Bone marrow (tissue), 2 donors: ENCODE data around the gene TLL2.
A peak's percentile ranks its signal among the peaks of the same experiment; 100 is the strongest.

ENCODE experiments used
- DNase-seq, 2 donors: peaks; one replicate each; lab custom pipeline; 2025; lab: John Stamatoyannopoulos, UW

TLL2 gene

GRCh38 chr10:96358851-96359540 is 154.7 kb downstream of the TLL2 start, which contains the start of gene OPALIN:
Gene OPALIN, minus strand, starts transcription at chr10:96359002. Its CDS starts 106 bp downstream, at chr10:96358896.
- DNase-seq, result no peak

DNA sequence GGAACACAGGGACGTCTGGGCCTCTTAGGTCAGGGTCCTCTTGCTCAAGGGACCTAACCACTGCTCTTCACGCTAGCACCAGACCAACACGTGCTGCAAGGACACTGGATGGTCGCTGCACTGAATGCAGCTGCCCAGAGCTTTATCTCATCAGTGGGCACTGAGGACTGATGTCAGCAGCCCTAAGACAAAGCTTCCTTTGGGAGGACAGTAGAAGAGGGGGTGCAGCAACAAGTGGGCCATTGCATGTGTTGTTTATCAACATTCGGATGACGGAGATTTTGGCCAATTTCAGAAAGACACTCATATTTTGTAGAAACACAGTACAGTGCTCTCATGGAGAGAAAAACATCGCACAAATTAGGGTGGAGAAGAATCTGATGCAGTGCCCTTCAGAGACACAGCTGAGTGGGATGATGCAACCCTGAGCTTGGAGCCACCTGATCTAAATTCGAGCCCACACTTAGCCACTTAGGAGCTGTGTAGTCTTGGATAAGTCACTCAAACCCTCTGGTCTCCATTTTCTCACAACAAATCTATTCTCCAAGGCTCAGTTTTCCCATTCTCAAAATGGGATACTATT is 156.6 kb downstream of the TLL2 start:
- no peak for DNase-seq

DNA sequence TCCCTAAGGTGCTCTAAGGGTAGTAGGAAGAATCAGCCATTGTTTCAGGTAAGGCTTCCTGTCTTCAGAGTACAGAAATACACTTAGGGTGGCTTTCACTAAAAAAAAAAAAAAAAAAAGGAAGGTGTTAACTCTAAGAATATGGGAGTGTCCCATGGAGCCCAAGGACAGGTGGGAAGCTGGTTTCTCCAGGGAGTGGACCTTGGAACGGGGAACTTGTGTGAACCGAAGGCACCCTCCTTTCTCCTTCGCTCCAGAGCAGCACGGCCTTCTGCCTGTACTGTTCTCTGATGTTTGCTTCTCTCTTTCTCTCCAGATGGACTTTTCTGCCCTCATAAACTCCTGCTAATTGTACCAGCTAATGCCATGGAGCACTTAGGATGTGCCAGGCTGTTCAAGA is 161.1 kb downstream of the TLL2 start:
- DNase-seq, result no peak

GRCh38 chr10:96352027-96352426 is 161.7 kb downstream of the TLL2 start:
- DNase-seq, result no peak

DNA sequence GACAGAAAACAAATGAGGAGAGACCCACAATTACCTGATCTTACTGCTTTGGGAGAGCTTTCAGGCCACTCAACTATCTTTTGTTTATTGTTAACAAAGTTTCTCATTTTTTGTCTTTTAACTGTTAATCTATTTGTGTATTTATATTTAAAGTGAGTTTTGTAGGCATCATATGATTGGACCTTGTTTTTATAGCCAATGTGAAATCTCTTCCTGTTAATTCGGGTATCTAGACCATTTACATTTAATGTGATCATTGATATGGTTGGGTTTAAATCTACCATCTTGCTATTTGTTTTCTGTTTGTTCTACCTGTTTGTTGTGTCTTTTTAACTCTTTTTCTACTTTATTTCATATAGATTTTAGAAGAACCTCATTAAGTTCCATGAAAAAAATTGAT is 167.4 kb downstream of the TLL2 start:
- DNase-seq, result no peak

- peak in 1 of 2 donors; percentile 2 for DNase-seq
These were observed 168.5 kb downstream of the TLL2 start for GRCh38 chr10:96345222-96345621.

GRCh38 chr10:96344178-96344577 is 169.5 kb downstream of the TLL2 start:
- DNase-seq, result no peak

GRCh38 chr10:96342402-96342801 is 171.3 kb downstream of the TLL2 start:
- DNase-seq, result no peak

GRCh38 chr10:96341219-96342182 is 172.2 kb downstream of the TLL2 start:
- DNase-seq, result no peak

- DNase-seq, result peak in 1 of 2 donors; percentile 65
These were observed 173.5 kb downstream of the TLL2 start for GRCh38 chr10:96339956-96340904.

- no peak for DNase-seq
These were observed 174.3 kb downstream of the TLL2 start for GRCh38 chr10:96339383-96339782.

DNA sequence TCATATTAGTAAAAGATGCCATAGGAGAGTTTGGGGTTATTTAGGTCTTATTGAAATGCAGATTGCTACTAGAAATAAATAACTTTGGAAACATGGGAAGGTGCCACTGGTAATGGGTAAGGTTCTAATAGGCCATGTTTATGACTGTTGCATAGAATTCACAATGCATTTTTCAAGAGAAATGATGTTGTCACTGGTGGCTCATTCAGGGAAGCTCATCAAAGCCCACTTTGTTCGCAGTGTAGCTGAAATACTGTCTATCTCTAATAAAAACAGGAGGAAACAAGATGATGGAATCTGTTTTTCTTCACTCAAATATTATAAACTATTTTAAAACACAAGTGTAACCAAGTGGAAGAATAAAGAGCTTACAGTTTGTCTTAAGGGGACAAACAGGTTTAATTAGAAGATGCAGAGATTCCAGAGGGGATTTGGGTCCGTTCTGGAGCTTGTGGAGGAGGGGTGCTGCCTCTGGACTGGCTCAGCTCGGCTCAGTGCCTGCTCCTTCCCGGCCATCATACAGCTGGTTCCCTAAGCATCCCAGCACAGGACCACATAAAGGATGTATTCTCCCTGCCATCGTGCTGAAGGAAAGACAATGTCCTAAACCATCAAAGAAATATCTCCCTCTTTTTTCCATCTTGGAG is 175.3 kb downstream of the TLL2 start:
- no peak for DNase-seq

DNA sequence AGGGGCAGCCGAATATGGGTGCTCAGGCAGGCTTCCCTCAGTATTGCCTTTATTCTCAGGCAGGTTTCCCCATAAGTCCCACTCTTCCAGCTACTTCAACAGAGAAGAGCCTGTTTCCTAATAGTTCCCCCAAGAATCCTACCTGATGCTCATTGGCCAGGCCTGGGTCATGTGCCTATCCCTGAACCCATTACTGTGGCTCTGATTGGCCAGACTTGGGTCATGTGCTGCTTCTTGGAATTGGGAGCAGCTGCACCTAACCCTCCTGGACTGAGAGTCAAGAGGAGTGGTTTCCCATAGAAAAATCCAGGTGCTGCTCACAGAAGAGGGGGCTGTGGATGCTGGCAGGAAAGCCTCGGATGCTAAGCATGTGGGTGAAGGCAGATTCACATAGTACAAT is 176.6 kb downstream of the TLL2 start:
- DNase-seq, result no peak

DNA sequence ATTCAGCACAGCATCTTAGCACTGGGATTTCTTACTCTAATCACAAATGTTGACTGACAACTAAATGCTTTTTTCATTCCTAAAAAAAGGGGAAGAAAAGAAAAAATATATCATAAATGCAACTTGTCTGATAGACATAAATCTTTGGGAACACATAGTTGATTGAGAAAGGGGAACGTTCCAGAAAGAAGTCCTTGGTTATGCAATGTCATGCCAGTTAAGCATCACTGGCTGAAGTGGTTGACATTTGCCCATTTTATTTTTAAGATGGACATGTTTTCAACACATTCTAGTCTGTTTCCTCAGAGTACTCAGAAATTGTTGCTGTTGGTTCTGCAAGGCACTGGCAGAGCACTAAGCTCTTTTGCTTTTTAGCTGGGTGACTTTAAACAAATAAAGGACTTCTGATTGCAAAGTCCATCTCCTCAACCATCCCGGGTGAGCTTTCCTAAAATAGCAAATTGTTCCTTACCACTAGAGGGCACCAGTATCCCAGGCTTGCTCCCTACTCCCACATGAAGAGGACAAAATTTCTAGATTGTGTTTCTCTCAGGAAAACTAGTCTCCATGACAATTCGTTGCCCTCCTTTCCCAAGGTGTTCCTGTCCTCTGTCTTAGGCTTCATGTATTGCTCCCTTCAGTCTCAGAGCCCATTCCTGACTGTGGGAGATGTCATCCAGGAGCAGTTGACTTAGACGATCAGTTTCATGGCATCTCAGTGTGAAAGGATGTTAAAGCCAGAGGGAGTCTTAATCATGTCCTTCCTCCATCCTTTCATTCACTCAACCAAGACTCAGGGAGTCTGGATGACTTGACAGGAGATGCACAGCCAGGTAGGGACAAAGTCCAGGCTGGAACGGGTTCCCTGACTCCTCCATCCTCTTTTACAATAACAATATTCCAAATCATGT is 178.9 kb downstream of the TLL2 start:
- DNase-seq, result peak in 1 of 2 donors; percentile 10

GRCh38 chr10:96333101-96333500 is 180.6 kb downstream of the TLL2 start:
- no peak for DNase-seq

DNA sequence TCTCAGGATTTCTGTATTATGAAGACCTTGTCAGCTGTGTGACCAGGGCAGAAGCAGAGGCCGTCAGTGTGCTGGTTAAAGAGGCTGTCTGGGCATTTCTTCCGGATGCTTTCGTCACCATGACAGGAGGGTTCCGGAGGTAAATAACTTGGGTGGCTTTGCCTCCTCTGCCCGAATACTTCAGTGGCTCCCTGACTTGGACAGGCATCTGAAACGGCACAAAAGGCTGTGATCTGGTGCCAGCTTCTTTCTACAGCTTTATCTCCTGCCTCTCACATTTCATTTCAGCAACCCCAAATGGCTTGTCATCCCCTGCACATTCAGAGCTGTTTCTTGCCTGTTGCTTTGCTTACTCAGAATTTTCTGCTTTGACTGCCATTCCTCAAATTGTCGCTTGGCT is 186.3 kb downstream of the TLL2 start:
- no peak for DNase-seq

DNA sequence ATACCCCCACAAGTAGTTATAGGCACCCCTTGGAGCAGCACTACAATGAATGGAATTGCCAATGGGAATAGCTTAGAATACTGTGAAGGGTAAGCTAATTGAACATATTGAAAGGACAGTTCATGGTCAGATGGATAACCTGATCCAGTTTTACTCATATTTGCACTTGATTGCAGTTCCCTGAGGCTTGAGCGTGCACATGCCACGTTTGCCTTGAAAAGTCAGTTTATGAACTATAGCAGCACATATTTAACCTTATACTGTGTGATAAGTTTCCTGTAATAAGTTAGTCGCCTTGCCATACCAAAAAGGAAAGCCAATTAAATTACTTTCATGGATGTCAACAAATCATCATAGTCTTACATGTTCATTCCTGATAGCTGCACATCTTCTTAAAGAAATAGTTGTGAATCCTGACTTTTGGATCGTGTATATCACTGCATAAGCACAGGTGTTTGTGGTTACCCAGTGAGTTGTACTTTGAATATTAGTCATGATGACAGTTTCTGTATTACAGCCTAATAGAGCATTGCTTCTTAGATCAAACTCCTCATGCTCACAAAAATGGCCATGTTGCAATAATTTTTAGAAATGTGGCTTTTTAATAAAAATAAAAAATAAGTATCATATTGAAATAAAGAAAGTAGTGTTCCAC is 187.9 kb downstream of the TLL2 start:
- no peak for DNase-seq

DNA sequence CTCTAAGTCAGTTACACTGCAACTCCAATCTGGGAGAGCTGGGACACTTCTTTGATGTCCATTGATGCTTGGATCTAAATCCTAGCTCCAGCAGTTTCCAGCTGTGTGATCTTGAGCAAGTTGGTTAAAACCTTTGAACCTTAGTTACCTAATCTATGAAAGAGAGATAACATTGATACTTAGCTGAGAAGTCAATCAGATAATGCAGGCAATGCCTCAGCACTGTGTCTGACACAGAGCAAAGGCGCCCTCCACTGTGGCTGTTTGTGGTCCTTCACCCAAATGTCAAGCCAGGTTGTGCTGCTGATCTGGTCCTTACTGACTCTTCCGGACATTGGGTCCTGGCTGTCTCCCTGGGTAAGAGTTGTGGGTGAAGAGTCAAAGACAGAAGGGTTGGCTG is 189.3 kb downstream of the TLL2 start:
- no peak for DNase-seq

- DNase-seq, result no peak
These were observed 191.5 kb downstream of the TLL2 start for GRCh38 chr10:96322275-96322674.
